SIG-M5 (cell line): ENCODE measurements around the gene TSBP1.
"Not testable (repeated sequence)": the region's sequence is repeated elsewhere in the genome, so short reads cannot be mapped to it uniquely, and the experiment has no call there.

Experiments used
- DNase-seq: peaks from one replicate; lab custom pipeline; 2025; lab: John Stamatoyannopoulos, UW

Gene TSBP1

GRCh38 chr6:32375739-32376529 is 4.2 kb upstream of the TSBP1 start:
- no peak for DNase-seq

- no peak for DNase-seq
These were observed 474 bp downstream of the TSBP1 start for GRCh38 chr6:32371229-32371628.

- no peak for DNase-seq
These were observed 1.2 kb downstream of the TSBP1 start for GRCh38 chr6:32370505-32370904.

- no peak for DNase-seq
These were observed 2.0 kb downstream of the TSBP1 start for GRCh38 chr6:32369660-32370059.

- DNase-seq: no peak
These were observed 4.1 kb downstream of the TSBP1 start for GRCh38 chr6:32367644-32368043.

- DNase-seq: not testable (repeated sequence)
These were observed 12.5 kb downstream of the TSBP1 start for GRCh38 chr6:32359225-32359624.

- DNase-seq: not testable (repeated sequence)
These were observed 13.2 kb downstream of the TSBP1 start for GRCh38 chr6:32358548-32358947.

- no peak for DNase-seq
These were observed 16.7 kb downstream of the TSBP1 start for GRCh38 chr6:32355018-32355417.

- DNase-seq: no peak
These were observed 18.4 kb downstream of the TSBP1 start for GRCh38 chr6:32353348-32353747.

- DNase-seq: no peak
These were observed 31.5 kb downstream of the TSBP1 start for GRCh38 chr6:32340242-32340641.

GRCh38 chr6:32337186-32337805 is 34.4 kb downstream of the TSBP1 start:
- no peak for DNase-seq

- DNase-seq: no peak
These were observed 39.3 kb downstream of the TSBP1 start for GRCh38 chr6:32332433-32332832.

- no peak for DNase-seq
These were observed 42.6 kb downstream of the TSBP1 start for GRCh38 chr6:32329141-32329540.

GRCh38 chr6:32327103-32327502 is 44.6 kb downstream of the TSBP1 start:
- peak; percentile 43 for DNase-seq

GRCh38 chr6:32318501-32318900 is 53.2 kb downstream of the TSBP1 start:
- no peak for DNase-seq

- no peak for DNase-seq
These were observed 54.2 kb downstream of the TSBP1 start for GRCh38 chr6:32317541-32317940.

GRCh38 chr6:32313964-32314363 is 57.7 kb downstream of the TSBP1 start:
- no peak for DNase-seq

- DNase-seq: no peak
These were observed 72.9 kb downstream of the TSBP1 start for GRCh38 chr6:32298632-32299336.

GRCh38 chr6:32294980-32295379 is 76.7 kb downstream of the TSBP1 start:
- DNase-seq: not testable (repeated sequence)

- no peak for DNase-seq
These were observed 77.1 kb downstream of the TSBP1 start for GRCh38 chr6:32294566-32294965.

- no peak for DNase-seq
These were observed 78.0 kb downstream of the TSBP1 start for GRCh38 chr6:32293695-32294094.

- DNase-seq: no peak
These were observed 80.2 kb downstream of the TSBP1 start for GRCh38 chr6:32291543-32291942.

- no peak for DNase-seq
These were observed 80.7 kb downstream of the TSBP1 start for GRCh38 chr6:32290886-32291450.
